GM18873 (cell line): Measurements from ENCODE around the gene DGCR6.
"Not testable (repeated sequence)": the region's sequence is repeated elsewhere in the genome, so short reads cannot be mapped to it uniquely, and the experiment has no call there.

Source experiments
- ATAC-seq: cut with Tn5 transposase; IDR thresholded peaks from one replicate; pipeline ENCODE4 v1.9.1; 2021; ENCODE audit warnings: mild to moderate bottlenecking, moderate library complexity, moderate number of reproducible peaks; ENCODE audit not compliant: unreplicated experiment, low FRiP score

Gene DGCR6

DNA sequence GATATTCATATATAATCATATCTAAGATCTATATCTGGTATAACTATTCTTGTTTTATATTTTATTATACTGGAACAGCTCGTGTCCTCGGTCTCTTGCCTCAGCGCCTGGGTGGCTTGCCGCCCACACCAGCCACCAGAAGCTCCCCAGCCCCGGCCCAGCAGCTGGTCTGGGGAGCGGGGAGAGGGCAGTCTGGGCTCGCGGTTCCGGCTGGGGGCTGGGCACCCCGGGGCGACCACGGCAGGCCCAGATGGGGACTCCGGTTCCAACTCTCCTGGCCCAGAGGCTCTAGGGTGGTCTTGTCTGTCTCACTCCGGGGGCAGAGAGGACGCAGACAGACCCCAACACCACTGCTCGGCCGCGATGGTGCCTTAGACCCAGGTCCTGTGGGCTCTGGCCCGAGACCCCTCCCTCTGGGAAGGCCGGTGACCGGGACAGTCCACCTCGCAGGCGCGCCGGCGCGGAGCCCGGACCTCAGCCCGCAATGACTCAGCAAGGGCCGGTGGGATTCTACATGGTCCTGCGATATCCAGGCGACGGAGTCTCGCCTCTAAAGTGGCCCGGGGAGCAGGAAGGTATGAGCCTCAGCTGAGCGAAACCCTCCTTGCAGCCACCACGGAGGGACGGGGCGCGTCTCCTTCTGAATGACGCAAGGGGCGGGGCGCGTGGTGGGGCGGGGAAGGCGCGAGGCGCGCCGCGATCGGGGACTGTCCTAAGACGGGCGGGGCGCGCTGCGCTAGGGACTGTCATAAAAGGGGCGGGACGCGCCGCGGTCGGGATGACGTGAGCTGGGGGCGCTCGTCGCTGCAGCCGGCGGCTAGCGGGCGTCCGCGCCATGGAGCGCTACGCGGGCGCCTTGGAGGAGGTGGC lies at the start of gene DGCR6:
Gene DGCR6, plus strand, starts transcription at position 781 of the 870 bp plus-strand sequence. Its CDS starts 55 bp downstream, at position 836.
- ATAC-seq = no peak

DNA sequence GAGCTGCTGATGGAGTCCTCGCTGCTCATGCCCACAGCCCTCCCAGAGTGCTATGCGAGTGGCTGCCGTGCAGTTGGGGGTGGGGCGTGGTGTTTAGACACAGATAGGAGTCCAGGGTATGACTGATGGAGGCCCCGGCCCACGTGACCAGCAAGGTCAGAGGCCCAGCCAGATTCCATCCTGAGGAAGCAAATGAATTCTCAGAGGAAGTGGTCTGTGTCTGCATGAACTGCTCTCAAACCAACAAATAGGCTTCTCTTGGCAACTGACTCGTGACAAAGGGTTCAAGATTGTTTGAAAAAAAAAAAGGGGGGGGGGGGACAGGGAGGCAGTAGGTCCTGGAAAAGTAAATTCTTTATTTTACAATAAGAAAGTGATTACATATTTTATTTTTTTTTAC lies 46.8 kb upstream of the DGCR6 start:
- ATAC-seq = not testable (repeated sequence)

DNA sequence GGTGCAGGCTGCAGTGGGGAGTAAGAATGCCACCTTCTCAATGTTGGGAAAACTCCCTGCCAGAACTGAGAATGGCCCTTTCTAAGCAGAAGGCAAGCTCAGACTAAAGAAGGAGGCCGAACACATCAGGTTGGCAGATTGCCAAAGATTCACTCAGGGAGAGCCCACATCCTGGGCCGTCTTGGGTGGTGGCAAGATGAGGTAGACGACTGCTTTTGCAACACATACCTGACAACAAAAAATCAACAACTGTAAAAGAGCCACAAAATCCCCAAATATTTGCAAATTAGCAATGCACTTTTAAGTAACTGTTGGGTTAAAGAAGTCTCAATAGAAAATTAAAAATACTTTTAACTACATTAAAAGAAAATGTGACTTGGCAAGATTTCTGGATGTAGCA lies 24.9 kb upstream of the DGCR6 start:
- ATAC-seq = not testable (repeated sequence)

DNA sequence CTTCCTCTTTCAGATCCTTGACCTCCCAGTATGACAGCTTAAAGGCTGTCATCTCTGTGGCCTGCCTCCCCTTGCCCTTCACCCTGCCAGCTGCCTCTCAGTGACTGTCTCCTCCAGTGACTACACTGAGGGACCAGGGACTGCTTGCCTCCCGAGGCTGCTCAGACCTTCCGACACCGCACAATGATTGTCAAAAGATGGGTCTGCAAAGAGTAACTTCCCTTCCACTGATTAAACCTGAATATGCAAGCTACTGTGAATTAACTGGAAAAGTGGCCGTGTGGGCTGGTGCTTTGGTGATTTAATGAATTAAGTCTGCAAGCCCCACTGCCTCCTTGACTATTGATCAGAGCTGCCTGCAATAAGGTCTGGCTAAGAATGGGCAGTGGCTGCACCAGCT lies 21.7 kb upstream of the DGCR6 start:
- not testable (repeated sequence) for ATAC-seq

DNA sequence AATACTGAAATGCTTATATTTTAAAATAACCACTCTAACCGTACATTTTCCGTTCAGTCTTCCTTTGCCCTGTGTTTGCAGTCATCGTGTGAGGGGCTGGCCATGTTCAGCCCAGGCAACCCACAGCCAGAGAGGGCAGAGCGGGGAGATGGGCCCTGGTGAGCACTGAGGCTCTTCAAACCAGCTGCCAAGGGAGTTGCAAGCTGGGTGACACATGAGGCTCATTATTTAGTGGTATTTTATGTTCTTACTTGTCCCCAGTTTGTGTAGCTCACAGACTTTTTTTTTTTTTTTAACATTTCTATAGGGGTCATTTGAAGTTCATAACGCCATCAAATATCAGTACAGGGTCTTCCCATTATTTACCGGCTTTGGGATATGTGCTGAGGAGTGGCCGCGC lies 18.0 kb upstream of the DGCR6 start:
- ATAC-seq = no peak

DNA sequence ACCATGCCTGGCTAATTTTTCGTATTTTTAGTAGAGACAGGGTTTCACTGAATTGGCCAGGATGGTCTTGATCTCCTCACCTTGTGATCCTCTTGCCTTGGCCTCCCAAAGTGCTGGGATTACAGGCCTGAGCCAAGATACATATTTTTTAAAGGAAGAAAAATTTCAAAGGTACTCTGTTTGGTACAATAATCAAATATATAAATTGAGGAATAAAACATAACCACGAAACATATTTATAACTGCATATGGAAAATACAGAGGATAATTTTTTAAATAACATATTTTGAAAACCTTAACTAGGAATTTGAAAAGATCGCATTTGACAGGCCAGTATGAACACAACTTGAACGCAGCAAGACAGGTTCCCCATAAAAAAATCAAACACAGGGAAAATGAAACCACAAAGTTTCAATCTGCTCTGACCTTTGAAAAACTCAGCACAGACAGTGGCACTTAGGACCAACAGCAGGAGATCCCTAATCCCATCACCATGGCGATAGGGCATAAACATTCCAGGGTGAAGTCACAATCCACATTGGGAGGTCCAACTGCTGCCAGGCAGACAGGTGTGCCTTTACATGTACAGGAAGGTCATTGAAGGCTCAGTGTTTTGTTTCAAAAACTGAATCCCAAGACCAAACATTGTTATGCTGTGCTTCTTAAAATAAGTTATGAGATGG lies 15.5 kb upstream of the DGCR6 start:
- not testable (repeated sequence) for ATAC-seq

DNA sequence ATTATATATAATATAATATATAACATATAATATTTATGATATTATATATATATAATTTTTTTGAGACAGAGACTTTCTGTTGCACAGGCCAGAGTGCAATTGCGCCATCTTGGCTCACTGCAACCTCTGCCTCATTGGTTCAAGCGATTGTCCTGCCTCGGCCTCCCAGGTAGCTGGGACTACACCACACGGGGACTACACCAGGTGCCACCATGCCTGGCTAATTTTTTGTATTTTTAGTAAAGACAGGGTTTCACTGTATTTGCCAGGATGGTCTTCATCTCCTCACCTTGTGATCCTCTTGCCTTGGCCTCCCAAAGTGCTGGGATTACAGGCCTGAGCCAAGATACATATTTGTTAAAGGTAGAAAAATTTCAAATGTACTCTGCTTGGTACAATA lies 12.3 kb upstream of the DGCR6 start:
- not testable (repeated sequence) for ATAC-seq

DNA sequence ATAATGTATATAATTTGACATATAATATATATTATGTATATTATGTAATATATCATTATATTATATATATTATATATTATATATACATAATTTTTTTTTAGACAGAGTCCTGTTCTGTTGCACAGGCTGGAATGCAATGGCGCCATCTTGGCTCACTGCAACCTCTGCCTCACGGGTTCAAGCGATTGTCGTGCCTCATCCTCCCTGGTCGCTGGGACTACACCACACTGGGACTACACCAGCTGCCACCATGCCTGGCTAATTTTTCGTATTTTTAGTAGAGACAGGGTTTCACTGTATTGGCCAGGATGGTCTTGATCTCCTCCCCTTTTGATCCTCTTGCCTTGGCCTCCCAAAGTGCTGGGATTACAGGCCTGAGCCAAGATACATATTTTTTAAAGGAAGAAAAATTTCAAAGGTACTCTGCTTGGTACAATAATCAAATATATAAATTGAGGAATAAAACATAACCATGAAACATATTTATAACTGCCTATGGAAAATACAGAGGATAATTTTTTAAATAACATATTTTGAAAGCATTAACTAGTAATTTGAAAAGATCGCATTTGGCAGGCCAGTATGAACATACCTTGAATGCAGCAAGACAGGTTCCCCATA lies 10.0 kb upstream of the DGCR6 start:
- ATAC-seq = not testable (repeated sequence)

DNA sequence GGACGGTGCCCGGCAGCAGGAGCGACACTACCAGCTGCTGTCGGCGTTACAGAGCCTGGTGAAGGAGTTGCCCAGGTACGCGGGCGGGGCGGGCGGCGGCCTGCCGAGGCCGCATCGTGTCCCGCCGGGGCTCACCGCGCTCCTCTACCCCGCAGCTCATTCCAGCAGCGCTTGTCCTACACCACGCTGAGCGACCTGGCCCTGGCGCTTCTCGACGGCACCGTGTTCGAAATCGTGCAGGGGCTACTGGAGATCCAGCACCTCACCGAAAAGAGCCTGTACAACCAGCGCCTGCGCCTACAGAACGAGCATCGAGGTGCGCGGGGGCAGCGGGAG lies 258 bp downstream of the DGCR6 start:
- not testable (repeated sequence) for ATAC-seq

DNA sequence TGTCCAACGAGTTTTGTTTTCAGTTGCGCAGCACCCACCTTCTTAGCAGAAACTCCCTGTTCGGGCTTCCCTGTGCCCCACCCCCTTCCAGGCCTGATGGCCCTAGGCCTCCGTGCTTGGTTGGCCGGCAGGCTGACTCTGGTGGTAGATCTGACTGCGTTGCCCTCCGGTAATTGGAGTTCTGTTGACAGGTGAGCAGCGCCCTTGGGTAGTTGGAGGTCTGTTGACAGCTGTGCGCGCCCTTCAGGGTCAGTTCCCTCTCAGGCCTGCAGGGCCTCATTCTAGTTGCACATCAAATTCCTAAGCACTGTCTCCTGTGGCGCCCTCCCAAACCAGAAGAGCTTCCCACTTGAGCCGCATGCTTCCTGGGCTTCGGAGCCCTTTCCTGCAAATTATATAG lies 776 bp downstream of the DGCR6 start:
- ATAC-seq = no peak

DNA sequence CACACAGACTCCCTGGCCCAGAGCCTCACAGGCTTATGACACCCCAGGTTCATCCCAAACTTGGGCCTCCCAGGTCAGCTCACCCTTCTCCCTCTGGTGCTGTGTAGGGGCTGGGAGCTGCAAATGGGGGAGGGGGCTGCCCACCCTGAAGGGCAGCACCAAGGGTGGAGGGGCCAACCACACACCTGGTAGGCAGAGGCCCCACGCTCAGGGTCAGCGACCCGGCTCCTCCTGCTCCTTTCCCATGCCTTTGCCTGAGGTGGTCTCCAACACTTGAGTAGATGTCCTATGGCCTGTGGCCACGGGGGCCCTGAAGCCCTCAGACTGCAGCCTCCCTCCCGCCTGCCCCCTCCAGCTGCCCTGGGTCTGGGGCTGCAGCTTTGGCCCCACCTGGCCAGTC lies 3.4 kb downstream of the DGCR6 start:
- ATAC-seq = no peak

DNA sequence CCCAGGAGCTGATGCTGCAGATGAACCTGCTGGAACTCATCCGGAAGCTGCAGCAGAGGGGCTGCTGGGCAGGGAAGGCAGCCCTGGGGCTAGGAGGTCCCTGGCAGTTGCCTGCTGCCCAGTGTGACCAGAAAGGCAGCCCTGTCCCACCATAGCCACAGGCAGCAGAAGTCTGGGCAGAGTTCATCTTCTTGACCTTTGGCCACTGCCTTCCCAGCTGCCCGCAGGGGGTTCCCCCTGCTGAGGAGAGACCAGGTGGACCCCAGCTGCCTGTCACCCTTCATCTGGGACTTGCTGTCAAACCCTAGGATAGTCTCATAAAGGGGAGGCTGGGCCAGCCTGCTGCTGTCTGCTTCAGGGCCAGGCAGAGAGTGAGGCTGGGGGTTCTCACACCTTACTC lies 5.4 kb downstream of the DGCR6 start:
- ATAC-seq = not testable (repeated sequence)

DNA sequence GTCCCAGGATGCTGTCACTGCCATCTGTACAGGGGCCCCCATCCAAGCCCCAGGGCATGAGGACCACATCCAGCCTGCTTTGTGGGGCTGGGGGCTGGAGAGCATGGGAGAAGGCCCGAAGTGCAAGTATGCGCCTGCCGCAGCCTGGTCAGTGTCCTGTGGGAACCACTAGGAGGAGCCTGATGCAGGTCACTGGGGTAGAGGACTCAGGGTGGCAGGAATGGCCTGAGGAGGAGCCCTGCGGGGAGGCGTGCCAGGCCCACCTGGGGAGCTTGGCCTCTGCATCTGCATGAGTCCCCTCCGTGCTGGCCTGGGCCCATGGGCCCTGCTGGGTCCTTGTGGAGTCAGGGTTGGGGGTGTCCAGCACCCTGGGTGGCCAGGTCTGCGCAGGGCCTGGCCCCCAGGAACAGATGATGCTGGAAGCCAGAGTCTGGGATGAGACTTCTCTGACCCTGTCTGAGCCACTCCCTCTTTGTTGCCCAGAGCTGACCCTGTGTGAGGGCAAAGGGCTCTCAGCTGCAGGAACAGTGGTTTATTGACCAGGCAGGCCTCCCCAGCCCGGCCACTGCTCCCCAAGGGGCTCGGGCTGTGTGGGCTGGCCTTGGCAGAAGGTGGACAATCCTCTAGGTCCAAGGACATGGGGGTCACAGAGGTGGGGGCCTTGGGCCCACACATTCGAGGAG lies 6.3 kb downstream of the DGCR6 start:
- not testable (repeated sequence) for ATAC-seq

DNA sequence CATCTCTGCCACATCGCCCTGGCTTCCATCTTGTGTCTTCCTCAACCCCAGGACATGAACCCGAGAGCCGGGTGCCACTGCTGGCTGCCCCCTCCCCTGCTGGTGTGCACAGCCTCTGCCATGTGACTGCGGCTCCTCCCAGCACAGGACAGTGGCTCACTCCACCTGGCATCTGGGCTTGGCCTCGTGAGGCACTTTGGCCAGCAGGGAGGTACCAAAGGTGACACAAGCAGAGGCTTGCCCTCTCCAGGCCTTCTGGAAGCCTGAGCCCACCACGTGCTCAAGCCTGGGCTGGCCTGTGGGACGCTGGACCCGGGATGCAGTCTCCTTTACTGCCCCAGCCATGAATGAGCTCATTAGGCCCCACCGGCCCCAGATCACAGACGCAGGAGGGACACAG lies 8.4 kb downstream of the DGCR6 start:
- not testable (repeated sequence) for ATAC-seq

DNA sequence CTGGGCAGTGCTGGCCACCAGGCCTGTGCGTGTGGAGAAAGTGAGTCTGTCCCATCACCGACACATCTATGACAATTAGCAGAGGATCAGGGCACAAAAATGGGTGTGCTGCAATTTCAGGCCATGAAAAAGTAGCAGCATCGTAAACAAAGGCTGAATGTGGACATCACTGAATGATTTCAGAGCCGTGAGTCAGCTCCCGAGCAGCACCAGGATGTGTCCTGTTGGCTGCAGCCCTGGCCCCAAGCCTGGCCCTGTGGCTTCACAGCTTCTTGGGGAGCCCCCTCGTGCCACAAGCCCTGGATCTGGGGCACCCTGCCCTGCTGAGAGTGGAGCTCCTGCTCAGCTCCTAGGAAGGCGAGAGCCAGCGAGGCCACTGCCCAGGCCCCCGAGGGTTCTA lies 9.4 kb downstream of the DGCR6 start:
- not testable (repeated sequence) for ATAC-seq

DNA sequence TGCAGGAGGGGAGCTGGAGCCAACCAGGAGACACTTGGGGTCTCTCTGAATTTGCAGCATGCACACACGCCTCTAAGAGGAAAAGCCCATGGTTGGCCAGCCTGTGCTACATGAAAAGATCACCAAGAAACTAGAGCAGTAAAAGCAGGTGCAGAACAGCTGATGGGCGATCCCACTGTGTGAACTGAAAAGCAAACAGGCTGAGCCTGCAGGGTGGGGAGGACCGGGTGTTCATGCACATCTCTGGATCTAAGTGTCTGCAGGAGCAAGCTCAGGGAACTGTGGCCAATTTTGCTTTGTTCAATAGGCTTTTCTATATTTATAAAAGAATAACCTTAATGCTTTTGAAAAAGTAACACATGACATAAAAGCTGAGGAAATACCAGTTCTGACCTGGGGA lies 11.7 kb downstream of the DGCR6 start:
- not testable (repeated sequence) for ATAC-seq

DNA sequence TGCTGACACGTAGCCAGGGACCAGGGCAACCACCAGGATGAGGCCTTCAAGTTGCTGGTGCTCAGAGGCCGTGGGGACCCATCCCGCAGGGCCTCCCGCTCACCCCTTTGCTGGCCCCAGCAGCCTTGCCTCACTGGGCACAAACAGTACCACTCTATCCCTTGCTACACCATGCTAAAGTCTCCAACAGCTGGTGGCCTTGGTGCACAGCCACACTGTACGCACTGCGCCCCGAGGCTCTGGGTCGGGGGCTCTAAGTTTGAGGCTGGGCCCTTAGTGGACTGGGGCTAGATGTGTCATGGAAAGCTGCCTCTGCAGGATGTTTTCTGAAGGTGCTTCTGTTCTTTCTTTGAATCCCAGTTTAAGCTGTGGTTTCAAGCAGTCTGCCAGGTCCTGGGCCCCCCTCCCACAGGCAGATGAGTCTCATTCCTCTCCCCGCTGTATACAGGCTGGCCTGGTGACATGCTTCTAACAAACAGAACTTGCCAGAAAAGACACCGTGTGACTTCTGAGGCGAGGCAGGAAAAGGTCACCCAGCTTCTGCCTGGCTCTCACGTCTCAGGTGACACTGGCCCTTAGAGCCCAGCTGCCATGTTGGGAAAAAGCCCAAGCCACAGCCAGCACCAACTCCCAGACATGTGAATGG lies 14.3 kb downstream of the DGCR6 start:
- ATAC-seq = not testable (repeated sequence)

DNA sequence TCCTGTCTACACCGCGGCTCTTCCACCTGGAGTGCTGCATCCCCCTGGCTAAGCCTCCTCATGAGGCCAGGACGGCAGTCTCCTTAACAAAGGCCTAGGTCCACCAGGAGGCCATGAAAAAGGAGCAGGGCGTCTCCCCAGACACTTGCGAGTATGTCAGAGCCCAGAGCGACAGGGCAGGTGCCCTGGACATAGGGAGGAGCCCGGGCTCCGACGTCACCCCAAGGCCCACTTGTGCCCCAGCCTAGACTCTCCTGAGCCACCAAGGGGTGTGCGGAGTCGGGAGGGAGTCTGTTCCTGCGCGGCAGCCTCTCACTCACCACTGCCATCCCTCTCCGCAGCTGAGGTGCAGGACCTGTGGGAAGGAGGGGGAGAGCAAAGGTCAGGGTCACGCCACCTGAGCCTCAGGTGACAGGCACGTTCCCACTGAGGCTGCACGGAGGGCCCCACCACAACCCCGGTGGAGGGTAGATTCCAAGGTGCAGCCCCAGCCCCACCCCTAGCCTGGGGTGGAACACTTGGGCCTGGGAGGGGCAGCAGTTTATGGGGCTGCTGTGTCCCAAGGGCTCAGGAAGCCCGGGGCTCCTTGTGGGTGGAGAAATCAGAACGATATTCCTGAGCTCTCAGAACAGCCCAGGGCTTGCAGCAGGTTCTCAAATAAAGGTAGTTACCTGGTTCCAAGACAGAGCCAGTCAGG lies 19.4 kb downstream of the DGCR6 start:
- no peak for ATAC-seq

DNA sequence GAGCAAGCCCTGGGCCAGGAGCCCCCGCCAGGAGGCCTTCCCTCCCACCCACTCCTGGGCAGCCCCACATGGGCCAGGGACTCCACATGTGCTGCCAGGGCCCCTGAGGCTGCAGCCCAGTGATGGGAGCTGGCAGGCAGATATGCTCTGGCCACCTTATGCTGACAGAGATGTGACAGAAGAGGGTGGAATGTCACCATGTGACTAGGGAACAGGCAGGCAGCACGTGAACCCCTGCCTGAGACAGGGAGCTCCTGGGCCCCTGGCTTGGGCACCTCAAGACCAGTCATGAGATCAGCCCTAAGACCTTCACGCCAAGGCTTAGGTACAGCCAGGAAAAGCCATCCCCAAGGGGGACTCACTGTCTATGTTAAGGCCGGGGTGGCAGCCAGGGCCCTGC lies 20.9 kb downstream of the DGCR6 start:
- no peak for ATAC-seq

DNA sequence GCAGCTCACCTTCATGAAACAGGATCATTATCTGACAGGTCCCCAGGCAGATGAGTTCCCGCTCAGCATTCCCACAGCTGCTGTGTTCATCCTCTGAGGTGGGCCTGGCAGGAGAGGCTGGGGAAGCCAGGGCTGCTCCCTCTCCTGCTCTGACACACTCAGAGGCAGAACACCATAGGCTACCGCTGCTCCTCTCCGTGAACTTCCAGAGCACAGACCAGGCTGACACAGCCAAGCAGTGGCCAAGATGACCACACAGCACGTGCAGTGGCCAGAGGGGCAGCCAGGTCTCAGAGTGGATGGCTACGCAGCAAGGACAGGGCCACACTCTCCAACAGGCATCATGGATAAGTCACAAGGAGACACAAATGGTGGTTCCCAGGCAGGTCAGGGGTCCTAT lies 21.5 kb downstream of the DGCR6 start:
- no peak for ATAC-seq
